ENCODE measurements around the gene UBA6. TPM values are rescaled to one million over a fixed set of nuclear protein-coding genes. Genes with fewer than 3 reads are reported as not detected.
"Not testable (repeated sequence)": the region's sequence is repeated elsewhere in the genome, so short reads cannot be mapped to it uniquely, and the experiment has no call there.

The UBA6 gene
- 41.3 TPM for total RNA-seq
- long read RNA-seq, partial matches to known transcripts = 5 of 11 reads
- long read RNA-seq, other reads (novel, unspliced or antisense) = 3 of 11 reads

DNA sequence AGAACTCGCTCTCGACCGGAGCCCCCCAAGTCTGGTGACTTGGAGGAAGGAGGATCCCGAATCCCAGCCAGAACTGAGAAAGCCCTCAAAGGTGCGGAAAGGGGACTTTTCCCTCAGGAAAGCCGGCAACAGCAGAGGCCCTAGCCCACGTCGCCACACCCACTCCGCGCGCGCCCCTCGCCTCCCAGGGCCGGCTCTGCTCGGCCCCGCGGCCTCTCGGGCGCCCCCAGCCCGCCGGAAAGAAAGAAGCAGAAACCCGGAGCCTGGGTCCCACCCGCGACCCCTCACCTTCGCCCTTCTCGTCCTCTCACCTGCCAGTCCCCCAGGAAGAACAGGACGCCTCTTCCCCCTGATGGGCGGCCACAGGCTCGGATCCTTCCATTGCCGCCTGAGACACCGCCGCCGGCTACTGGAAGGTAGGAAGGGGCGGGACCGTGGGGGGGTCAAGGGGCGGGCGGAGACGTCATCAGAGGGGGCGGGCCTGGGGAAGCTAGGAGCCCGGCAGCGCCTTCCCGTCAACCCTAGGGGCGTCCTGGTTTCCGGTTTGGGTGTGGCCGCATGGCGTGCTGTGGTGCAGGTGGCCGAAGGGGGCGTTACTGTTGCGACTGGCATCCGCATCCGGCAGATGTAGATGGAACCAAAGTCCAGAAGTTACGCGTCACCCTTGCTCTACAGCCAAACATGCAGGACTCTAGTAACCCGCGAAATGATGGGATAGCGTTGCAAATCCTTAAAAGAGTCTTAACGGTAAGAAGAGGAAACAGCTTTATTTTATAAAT is at the start of gene UBA6:
Gene UBA6, minus strand, starts transcription at position 418 of the 779 bp plus-strand sequence. Its CDS starts 36 bp downstream, at position 382.
- peak; percentile 98 for DNase-seq (ENCODE audit: low spot score)

DNA sequence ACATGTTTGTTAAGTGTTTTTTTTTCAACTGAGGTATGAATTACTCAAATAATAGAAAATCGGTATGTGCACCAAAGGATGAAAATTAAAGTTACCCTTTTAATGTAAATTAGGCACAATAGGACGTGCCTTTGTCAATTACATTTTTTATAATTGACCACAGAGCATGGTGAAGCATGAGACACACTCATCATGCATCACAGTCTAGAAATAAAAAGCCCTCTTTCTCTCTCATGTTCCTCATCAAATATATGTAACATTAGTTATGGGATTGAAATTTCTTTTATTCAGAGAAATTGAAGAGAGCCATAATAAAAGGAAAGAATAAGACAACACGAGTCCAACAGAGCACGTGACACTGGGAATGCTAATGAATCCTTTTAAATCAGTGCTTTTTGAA is 49.7 kb upstream of the UBA6 start:
- DNase-seq (ENCODE audit: low spot score) = no peak

DNA sequence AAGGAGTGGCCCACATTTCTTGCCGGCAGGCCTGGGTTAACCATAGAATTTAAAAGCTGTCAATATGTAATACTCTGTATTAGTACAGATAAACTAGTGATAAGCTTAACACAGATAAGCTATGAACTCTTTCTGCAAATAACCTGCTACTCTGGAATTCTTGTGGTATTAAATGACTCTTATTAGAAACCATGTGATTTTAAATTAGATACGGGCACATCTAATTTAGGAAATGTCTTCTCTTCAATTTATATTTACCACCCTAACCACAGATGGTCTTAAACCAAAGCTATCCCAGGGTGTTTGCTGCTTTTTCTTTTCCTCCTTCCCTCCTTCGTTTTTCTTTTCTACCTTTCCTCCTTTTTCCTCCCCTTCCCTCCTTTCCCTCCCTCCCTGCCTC is 48.3 kb upstream of the UBA6 start:
- no peak for DNase-seq (ENCODE audit: low spot score)

DNA sequence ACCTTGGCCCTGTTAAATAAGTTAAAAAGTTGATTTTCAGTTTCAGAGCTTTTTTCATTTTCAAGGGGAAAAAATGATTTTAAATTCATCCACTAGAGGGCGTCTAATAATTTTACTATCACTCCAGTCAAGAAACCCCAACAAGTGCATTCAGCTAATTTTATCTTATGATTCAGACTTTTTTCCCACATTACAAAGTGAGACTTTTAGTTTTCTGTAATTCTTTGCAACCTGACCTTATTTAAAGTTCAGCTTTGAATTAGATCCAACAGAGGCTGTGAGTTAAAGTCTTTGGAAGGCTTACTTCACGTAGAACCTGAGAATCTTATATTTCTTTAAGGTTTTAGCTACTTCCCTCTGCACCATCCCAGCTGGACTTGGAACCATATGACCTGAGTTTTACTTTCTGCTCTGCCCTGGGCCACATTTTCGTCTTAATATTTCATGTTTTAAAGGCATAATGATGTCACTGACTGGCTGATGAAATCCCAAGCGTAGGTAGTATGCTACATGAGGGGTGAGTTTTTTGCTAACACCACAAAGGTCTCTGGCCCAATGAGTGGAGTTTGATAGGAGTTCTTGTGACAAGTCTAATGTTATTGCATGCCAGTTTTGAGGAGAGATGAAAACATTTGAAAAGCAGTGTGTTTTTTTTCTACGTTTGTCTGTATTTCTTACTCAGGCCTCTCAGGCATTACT is 46.0 kb upstream of the UBA6 start:
- no peak for DNase-seq (ENCODE audit: low spot score)

DNA sequence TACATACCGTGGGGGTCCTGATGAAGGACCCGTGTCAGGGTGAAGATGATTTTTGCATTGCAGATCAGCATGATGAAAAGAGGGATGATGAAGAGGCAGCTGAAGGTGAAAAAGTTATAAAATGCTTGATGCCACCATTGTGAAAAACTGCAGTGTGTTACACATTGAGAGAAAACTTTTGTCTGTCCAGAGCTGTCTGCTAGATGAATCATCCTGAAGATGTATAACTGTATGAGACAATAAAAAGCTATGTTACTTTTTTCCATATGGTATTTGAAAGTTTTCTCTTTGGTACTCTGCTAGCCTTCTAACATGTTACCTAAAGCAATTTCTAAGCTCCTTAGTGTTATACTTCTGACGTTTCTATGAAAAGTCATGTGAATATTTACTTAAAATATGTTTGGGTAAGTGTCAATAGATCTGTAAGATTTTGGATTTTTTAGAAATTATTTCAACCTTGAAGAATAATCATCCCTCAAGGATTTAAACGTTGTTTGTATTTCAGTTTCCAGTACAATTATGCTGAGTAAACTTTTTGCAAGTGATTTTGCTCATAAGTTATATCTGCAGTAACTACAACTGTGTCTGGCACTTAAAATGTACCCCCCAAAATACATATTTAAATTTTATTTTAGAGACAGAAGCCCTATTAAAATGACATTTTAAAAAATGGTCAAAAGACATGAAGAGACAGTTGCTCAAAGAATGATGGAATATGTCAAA is 43.8 kb upstream of the UBA6 start:
- no peak for DNase-seq (ENCODE audit: low spot score)

DNA sequence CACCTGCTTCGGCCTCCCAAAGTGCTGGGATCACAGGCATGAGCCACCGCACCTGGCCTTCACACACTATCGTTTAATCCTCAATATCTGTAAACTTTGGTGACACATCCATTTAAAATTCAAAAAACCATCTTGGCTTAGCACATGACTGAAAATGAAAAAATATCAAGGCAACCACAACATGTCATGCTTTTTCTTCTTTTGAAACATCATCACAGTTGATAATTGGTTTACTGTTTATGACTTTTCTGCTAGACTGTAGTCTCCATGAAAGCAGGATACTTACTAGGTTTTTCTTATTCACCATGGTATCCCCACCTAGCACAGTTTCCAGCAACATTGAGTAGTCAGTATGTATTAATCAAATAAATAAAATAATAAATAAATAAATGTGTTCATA is 42.2 kb upstream of the UBA6 start:
- no peak for DNase-seq (ENCODE audit: low spot score)

DNA sequence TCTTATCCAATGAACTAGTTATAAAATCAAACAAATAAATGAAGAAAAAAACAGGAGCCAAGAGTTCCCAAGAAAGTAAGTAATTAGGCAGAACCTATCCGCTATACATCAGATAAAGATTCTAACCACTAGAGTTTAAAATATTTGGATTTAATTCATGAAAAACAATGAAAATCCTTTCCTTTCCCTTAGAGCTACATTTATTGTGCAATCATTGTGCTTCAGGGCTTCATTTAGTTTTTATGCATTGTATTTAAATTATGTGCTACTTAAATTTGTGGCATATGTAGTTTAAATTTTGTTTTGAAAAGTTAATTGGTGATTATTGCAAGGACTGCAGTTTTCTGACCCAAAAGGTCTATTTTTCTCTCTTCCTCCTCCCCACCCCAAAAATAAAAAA is 35.3 kb upstream of the UBA6 start:
- no peak for DNase-seq (ENCODE audit: low spot score)

DNA sequence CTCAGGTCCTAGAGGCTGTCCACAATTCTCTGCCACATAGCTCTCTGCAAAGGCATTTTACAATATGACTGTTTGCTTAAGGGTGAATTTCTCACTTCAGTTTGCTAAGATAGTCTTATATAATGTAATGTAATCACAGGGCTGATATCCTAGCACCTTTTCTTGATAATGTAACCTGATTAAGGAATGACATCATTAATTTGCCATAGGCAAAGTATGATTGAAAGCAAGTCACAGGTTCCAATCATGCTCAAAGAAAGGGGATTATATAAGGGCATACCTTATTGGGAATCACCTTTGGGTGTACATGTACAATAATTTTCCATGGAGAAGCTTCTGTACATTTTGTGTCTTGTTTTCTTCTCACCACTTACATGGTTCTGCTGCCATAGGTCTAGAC is 34.4 kb upstream of the UBA6 start:
- no peak for DNase-seq (ENCODE audit: low spot score)

DNA sequence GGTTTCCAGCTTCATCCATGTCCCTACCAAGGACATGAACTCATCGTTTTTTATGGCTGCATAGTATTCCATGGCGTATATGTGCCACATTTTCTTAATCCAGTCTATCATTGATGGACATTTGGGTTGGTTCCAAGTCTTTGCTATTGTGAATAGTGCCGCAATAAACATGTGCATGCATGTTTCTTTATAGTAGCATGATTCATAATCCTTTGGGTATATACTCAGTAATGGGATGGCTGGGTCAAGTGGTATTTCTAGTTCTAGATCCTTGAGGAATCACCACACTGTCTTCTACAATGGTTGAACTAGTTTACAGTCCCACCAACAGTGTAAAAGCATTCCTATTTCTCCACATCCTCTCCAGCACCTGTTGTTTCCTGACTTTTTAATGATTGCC is 29.6 kb upstream of the UBA6 start:
- DNase-seq (ENCODE audit: low spot score) = not testable (repeated sequence)

DNA sequence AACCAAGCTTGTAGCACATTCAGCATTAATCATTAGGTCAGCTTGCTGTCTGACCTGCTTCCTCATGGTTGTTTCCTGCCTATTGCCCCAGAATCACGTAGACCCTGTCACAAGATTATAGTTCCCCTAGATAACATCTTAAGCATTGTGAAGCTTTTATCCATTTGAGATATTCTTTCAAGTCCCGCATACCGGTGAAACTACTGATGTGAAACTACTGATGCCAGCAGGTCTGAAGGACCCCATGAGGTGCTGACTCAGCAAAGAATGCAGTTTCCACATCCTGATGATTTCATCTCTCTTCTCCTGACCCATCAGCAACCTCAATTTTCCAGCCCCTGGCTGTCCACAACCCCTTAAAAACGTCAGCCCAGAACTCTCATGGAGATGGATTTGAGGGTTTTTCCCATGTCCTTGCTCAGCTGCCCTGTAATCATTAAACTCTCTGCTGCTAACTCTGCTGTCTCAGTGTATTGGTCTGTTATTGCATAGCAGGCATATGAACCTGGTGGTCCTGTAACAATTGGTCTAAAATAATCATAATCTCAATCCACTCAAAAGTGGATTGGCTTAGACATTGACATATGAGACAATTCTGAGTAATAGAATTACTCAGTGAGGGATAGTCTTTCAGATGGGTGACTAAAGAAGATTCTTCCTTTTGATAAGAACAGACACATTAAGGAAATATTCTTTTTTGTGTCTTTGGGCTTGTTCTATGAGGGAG is 26.3 kb upstream of the UBA6 start:
- DNase-seq (ENCODE audit: low spot score) = no peak

DNA sequence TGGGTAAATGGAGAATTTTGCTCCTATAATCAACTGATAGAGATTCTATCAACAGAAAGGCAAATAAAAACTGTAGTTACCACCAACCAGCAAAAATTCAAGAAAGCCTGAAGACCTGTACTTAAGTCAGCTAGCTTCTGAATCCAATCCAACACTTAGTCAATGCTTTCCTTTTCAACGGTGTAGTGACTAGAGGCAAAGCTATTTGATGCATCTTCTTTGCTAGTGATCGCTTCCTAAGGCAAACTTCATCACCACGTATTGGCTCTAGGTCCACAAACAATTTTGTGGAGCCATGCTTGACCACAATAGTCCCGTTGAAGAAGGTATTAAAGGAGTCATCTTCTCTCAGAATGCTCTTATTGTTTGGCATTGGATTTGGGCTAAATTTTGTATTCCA is 25.0 kb upstream of the UBA6 start:
- DNase-seq (ENCODE audit: low spot score) = no peak

DNA sequence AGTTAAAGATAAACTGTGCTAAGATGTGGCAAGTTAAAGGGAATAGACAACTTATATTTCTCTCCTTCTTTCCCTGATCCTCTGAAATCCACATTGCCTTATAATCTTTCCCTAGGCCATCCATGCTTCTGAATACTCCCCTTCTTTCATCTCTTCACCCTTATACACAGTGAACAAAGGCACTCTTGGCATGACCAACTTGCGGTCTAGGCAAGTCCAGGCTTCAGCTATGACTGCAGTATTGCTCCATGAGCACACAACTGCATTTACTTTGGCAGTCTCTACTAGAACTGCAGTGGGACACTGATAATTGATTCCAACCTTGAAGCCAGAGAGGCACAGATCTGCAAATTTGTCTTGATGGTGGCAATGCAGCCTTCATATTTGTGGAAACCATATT is 24.2 kb upstream of the UBA6 start:
- no peak for DNase-seq (ENCODE audit: low spot score)

DNA sequence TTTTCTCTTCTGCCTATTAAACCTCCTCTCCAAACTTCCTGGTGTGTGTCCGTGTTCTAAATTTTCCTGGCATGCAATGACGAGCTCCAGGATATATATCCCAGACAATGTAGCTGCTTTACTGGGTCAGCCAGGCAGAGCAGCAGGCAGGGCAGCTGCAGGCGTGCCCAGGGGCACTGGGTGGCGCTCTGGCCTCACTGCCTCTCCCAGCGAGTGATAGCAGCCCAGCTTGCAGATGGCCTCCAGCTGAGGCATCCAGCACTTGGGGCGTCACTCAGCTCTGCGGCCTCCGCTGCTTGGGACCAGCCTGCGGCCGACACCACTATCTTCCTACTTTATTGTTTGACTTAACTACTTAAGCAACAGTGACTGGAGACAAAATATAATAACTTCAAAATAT is 23.0 kb upstream of the UBA6 start:
- no peak for DNase-seq (ENCODE audit: low spot score)

DNA sequence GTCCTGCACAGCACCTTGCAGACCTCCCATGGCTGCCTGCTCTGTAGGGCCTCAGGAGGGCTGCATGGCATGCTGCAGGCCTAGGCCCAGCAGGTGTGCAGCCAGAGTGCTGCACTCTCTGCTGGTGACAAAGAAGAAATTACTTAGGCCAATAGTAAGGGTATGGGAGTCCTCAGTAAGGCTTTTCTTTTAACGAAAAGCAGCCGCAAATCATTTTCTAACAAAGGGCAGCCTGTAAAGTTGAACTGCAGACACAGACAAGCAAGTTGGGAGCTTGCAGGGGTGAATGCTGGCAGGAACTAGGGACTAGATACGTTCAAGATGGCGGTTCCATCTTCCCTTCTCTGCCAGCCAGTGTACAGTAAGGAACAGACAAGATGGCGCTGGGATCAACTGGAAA is 22.4 kb upstream of the UBA6 start:
- DNase-seq (ENCODE audit: low spot score) = no peak

DNA sequence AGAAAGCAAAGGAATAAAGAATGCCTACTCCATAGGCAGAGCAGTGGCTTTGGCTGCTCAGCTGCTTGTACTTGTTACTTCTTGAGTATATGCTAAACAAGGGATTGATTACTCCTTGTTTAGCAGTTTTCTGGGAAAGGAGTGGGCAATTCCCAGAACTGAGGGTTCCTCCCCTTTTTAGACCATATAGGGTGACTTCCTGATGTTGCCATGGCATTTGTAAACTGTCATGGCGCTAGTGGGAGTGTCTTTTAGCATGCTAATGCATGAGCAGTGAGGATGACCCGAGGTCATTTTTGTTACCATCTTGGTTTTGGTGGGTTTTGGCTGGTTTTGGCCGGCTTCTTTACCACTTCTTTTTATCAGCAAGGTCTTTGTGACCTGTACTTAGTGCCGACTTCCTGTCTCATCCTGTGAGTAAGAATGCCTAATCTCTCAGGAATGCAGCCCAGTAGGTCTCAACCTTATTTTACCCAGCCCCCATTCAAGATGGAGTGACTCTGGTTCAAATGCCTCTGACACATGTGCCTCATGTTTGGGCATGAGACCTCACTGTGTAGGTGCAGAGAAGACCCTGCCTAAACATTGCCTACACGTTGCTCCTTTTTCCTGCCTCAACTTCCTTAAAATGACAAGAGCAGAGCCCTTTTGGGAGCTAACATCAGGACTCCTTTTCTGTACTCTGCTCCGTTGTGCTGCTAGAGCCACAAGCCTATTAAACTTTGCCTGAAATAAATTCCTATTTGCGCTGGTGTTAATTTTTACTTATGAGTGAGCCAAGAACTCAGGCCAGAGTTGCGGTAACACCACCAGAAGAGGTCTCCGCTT is 21.0 kb upstream of the UBA6 start:
- no peak for DNase-seq (ENCODE audit: low spot score)

DNA sequence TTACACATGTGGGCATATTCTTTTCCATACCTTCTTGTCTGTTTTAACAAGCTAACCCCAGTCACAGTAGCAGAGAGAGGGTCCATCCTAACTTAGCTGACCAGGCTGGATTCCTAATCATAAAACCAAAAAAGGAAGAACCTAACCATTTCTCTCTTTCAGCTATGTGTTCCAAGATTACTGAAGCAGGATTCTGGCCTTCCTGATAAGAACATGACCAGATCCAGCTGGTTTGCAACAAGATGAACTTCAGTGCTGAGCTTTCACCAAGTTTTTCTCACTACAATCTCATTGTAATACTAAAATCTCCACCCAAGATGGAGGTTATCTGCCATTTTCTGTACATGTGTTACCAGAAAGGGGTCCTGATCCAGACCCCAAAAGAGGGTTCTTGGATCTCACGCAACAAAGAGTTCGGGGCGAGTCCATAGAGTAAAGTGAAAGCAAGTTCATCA is 20.4 kb upstream of the UBA6 start:
- no peak for DNase-seq (ENCODE audit: low spot score)

DNA sequence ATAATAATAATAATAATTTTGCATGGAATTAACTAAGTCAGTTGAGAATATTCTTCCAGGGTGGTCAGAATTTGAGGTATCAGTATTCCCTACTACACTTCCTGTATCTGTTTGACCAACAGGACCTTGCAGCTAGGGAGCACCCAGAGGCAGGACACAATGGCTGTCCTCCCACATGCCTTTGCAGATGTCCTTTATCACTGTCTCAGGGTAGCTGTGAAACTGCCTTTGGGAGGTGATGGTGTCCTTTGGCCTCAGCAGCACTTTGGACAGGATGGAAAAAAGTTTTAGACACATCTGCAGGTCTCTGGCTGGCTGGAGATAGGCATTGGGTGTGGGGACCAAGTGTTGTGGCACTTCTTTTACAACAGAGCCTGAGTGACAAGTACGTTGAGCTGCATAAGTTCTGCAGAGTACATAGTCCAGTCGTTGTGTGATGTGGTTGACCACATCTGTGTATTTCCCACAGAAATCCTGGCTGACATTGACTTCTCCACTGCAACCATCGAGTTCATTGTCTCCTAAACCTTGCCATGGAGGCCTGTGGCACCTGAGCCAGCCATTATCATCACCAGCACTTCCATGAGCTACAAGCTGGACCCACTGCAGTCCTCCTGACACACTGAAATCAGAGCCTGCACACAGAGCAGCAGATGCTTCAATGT is 19.1 kb upstream of the UBA6 start:
- no peak for DNase-seq (ENCODE audit: low spot score)

DNA sequence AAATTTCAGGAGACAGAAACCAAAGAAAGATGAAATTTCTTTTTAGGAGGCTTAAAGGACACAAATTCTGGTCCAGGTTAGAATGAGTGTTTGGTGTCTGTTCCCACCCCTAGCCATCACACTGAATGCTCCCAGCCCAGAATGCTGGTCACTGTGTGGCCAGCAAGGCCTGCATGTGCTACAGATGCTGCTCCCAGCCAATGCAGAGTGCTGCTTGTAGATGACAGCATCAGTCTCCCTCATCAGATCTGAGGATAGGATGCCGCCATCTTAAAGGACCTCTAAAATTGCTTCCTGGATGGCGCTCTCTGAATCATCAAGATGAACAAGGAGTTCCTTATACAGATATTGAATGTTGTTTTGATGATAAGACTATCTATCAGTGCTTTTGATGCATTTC is 17.9 kb upstream of the UBA6 start:
- no peak for DNase-seq (ENCODE audit: low spot score)

DNA sequence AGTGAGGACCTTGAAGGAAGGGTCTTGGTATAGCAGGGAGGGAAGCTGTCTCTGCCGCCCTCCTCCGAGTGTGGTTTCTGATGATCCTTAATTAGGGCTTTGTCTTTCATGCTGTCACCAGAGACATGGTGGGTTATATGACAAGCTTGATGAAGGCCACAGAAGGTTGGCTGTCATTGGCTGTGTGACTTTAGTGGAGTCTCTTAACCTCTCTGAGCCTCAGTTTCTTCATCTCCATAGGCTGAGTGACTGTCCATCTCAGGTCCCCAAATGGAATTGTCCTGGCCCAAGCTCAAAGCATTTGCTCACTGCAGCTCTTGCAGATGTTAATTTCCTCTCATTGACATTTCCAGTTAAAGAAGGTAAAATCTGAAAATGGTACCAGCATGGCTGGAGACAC is 16.6 kb upstream of the UBA6 start:
- DNase-seq (ENCODE audit: low spot score) = no peak

DNA sequence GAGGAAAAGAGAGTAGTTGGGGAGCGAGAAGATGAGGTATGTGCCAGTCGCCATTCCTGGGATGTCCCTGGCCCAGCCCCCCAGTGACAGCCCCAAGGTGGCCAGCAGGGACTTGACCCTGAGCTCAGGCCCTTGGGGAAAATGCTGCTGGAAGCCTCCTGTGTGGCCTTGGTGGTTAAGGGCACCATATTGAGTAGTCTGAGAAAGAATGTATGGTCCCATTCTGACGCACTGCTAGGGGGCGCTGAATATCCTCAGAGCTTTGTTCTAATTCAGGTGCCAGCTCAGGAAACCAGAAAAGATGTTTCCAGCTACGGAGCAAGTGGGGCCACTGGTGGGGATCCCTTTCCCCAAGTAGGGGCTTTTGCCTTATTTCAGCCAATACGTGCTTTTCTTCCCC is 14.0 kb upstream of the UBA6 start:
- DNase-seq (ENCODE audit: low spot score) = no peak
